GM12864 (cell line): ENCODE results near the gene ZBTB16.
"Not testable (repeated sequence)": the region's sequence is repeated elsewhere in the genome, so short reads cannot be mapped to it uniquely, and the experiment has no call there.

Source experiments
- DNase-seq: peaks from one replicate; pipeline ENCODE4 v3.0.0-alpha.2; 2011; ENCODE audit warnings: low read depth
- H3K4me3 ChIP-seq: 2 replicates; pipeline ENCODE4 v1.5.1; 2011; ENCODE audit warnings: mild to moderate bottlenecking, low read depth, low read length, control low read depth
- TF ChIP-seq, protein P1 (sequence below): IDR thresholded peaks from 2 replicates; pipeline ENCODE4 v1.5.1; 2011; ENCODE audit warnings: low read depth, mild to moderate bottlenecking, moderate library complexity, low read length, control low read depth, inconsistent platforms; ENCODE audit errors: missing control alignments

Gene ZBTB16

GRCh38 chr11:114042234-114042633 is 17.3 kb upstream of the ZBTB16 start:
- TF ChIP-seq, protein P1, sequence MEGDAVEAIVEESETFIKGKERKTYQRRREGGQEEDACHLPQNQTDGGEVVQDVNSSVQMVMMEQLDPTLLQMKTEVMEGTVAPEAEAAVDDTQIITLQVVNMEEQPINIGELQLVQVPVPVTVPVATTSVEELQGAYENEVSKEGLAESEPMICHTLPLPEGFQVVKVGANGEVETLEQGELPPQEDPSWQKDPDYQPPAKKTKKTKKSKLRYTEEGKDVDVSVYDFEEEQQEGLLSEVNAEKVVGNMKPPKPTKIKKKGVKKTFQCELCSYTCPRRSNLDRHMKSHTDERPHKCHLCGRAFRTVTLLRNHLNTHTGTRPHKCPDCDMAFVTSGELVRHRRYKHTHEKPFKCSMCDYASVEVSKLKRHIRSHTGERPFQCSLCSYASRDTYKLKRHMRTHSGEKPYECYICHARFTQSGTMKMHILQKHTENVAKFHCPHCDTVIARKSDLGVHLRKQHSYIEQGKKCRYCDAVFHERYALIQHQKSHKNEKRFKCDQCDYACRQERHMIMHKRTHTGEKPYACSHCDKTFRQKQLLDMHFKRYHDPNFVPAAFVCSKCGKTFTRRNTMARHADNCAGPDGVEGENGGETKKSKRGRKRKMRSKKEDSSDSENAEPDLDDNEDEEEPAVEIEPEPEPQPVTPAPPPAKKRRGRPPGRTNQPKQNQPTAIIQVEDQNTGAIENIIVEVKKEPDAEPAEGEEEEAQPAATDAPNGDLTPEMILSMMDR: no peak
- no peak overlapping the region for H3K4me3 ChIP-seq
- no peak for DNase-seq

- TF ChIP-seq, protein P1: no peak
- DNase-seq: no peak
- H3K4me3 ChIP-seq: no peak overlapping the region
These were observed 15.3 kb upstream of the ZBTB16 start for GRCh38 chr11:114044042-114044871.

- DNase-seq: no peak
- no peak overlapping the region for H3K4me3 ChIP-seq
- TF ChIP-seq, protein P1: no peak
These were observed 12.2 kb upstream of the ZBTB16 start for GRCh38 chr11:114047327-114047726.

- DNase-seq: no peak
- H3K4me3 ChIP-seq: no peak overlapping the region
- TF ChIP-seq, protein P1: no peak
These were observed 10.5 kb upstream of the ZBTB16 start for GRCh38 chr11:114049050-114049449.

DNA sequence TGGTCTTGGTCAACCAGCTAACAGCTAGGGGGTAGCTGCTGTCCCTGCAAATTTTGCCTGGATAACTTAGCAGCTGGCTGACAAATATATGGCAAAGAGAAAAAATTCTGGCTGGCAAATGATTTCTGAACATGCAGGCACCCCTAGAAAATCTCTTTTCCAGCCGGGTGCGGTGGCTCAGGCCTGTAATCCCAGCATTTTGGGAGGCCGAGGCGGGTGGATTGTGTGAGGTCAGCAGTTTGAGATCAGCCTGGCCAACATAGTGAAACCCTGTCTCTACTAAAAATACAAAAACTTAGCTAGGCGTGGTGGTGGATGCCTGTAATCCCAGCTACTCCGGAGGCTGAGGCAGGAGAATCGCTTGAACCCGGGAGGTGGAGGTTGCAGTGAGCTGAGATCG is 9.7 kb upstream of the ZBTB16 start:
- DNase-seq: not testable (repeated sequence)

DNA sequence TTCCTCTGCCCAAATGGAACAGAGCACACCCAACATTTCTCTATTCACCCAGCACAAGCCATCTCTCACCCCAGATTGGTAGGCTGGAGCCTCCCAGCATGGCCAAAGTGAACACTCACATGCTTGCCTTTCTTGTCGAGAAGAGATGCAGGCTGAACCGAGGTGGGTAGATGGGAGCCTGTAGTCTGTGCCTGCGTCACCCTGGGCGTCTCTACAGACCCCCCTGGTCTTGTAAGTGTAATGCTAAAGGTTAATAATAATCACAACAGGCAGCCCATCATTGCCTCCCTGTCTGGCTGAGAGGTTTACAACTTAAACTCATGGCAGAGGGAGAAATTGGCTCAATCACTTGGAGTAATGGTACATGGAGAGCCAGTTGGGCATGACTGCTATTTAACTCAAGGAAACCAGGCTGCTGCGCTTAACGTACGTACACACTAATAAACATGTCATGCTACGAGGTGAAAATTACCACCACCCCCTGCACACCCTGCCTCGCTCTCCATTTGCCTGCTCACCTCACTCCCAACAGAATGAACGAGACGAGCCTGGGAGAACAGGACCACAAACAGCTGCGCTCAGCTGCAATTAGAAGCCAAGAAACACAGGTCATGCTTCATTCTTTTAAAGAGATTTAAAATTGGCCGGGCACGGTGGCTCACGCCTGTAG is 9.1 kb upstream of the ZBTB16 start:
- TF ChIP-seq, protein P1: no peak

More for the DNA sequence above, 9.7 kb upstream of the ZBTB16 start:
- not testable (repeated sequence) for H3K4me3 ChIP-seq

GRCh38 chr11:114051558-114051957 is 8.0 kb upstream of the ZBTB16 start:
- no peak for DNase-seq
- H3K4me3 ChIP-seq: no peak overlapping the region
- TF ChIP-seq, protein P1: no peak

More for the DNA sequence above, 9.1 kb upstream of the ZBTB16 start:
- DNase-seq: no peak
- H3K4me3 ChIP-seq: no peak overlapping the region
